Adipocyte (in vitro differentiated cells): ENCODE measurements around the gene MAP4K1.

Source experiments
- DNase-seq: peaks from one replicate; pipeline ENCODE4 v3.0.0-alpha.2; 2015; ENCODE audit warnings: low read depth
- H3K27me3 ChIP-seq: replicated peaks from 2 replicates; pipeline ENCODE4 v1.7.0; 2013; ENCODE audit warnings: mild to moderate bottlenecking, low read length, moderate library complexity; ENCODE audit not compliant: control insufficient read depth, insufficient read depth
- H3K36me3 ChIP-seq: 2 replicates; pipeline ENCODE4 v1.7.0; 2013; ENCODE audit warnings: low read length, mild to moderate bottlenecking, moderate library complexity; ENCODE audit not compliant: control insufficient read depth, insufficient read depth, severe bottlenecking
- H3K4me1 ChIP-seq: 2 replicates; pipeline ENCODE4 v1.7.0; 2013; ENCODE audit warnings: mild to moderate bottlenecking, low read length, moderate library complexity; ENCODE audit not compliant: control insufficient read depth, insufficient read depth
- H3K4me3 ChIP-seq: 2 replicates; pipeline ENCODE4 v1.7.0; 2013; ENCODE audit warnings: mild to moderate bottlenecking, low read length, moderate library complexity
- H3K9ac ChIP-seq: 2 replicates; pipeline ENCODE4 v1.7.0; 2013; ENCODE audit warnings: mild to moderate bottlenecking, low read length, moderate library complexity
- H3K9me3 ChIP-seq: 2 replicates; pipeline ENCODE4 v1.7.0; 2013; ENCODE audit warnings: mild to moderate bottlenecking, low read length, moderate library complexity; ENCODE audit not compliant: control insufficient read depth

The MAP4K1 gene

DNA sequence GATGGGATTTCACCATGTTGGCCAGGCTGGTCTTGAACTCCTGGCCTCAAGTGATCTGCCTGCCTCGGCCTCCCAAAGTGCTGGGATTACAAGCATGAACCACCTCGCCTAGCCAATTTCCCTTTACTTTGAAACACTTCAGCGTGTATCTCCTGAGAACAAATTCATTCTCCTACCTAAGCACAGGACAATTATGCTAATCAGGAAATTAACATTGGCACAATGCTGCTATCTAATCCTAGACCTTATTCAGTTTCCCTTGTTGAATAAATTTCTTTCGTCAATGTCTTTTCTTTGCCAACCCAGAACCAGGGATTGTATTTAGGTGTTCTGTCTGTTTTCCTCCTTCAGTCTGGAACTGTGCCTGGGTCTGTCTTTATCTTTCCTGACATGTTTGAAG is 67.8 kb downstream of the MAP4K1 start:
- Histone ChIP-seq H3K9ac (no peak overlapping the region), H3K9me3 (no peaks in the 10 kb centered on the region), H3K27me3 (peaks cover 24% of the 10 kb centered on the region)

DNA sequence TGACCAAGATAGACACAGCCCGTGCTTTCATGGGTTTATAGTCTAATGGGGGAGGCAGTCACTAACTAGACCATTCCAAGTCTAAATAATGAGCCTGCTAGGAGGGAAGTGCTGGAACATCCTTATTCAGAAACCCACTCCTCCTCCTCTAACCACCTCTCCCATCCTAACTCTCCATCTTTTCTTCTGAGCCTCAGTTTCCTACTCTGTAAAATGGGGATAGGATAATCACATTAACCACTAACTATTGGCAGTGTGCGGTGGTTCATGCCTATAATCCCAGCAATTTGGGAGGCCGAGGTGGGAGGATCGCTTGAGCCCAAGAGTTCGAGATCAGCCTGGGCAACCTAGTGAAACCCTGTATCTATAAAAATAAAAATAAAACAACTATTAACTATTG is 68.7 kb downstream of the MAP4K1 start:
- Histone ChIP-seq H3K4me1 (peaks cover 20% of the 10 kb centered on the region), H3K27me3 (peaks cover 21% of the 10 kb centered on the region), H3K4me3 (no peak overlapping the region), H3K36me3 (no peaks in the 10 kb centered on the region), H3K9me3 (no peaks in the 10 kb centered on the region), H3K9ac (no peak overlapping the region)
- no peak for DNase-seq

More for the DNA sequence above, 67.8 kb downstream of the MAP4K1 start:
- no peak for DNase-seq
- H3K4me3 ChIP-seq: no peak overlapping the region
- H3K4me1 ChIP-seq: peaks cover 11% of the 10 kb centered on the region
- no peaks in the 10 kb centered on the region for H3K36me3 ChIP-seq

GRCh38 chr19:38547421-38547820 is 70.3 kb downstream of the MAP4K1 start:
- Histone ChIP-seq H3K4me3 (no peak overlapping the region), H3K9ac (no peak overlapping the region), H3K27me3 (peaks cover 21% of the 10 kb centered on the region), H3K36me3 (no peaks in the 10 kb centered on the region), H3K4me1 (peaks cover 25% of the 10 kb centered on the region), H3K9me3 (no peaks in the 10 kb centered on the region)
- DNase-seq: no peak

DNA sequence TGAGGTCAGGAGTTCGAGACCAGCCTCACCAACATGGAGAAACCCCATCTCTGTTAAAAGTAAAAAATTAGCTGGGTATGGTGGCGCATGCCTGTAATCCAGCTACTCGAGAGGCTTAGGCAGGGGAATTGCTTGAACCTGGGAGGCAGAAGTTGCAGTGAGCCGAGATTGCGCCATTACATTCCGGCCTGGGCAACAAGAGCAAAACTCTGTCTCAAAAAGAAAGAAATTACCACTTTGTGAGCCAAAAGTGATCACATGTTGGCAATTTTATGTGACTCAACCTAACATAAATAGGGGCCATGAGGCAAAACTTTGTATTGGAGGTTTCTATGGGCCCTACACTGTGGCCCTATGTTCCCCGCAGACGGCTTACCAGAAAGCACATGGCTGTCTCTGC is 72.2 kb downstream of the MAP4K1 start:
- Histone ChIP-seq H3K9me3 (no peaks in the 10 kb centered on the region), H3K4me1 (peaks cover 25% of the 10 kb centered on the region), H3K4me3 (peak overlapping the region; percentile 17), H3K9ac (no peak overlapping the region), H3K27me3 (peaks cover 14% of the 10 kb centered on the region), H3K36me3 (no peaks in the 10 kb centered on the region)
- DNase-seq: no peak

DNA sequence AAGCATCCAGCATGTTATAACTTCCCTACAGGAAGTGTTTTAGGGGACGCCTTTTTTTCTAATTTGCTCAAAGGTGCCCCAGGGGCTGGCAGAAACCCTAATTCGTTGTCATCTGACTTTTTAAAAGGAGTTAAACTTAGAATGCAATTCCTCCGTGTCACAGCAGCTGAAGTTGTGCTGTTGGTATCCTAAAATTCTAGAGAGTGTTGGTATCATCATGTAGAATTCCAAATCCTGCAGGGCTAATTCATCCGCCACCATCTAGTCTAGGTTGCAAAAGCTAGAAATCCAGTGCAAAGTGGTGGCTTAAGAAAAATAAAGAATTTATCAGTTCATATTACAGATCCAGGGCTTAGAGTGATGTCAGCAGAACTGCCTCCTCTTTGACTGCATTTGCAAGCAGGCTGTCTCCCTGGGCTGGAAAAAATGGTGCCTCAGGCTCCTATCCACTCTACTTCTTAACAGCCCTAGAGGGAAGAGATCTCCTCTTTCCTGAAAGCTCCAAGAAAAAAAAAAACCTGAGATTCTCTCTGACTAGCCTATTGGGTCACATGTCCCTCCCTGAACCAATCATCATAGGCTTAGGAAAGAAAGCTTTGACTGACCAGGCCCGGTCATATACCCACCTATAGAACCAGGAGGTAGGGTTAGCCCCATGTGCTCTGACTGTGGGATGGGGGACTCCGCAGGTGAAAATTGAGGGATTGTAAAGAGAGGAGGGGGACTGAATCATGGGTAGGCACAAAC is 73.0 kb downstream of the MAP4K1 start:
- Histone ChIP-seq H3K9ac (peak overlapping the region; percentile 64), H3K36me3 (no peaks in the 10 kb centered on the region), H3K4me3 (peak overlapping the region; percentile 58), H3K4me1 (peaks cover 28% of the 10 kb centered on the region), H3K9me3 (no peaks in the 10 kb centered on the region), H3K27me3 (peaks cover 14% of the 10 kb centered on the region)
- DNase-seq: peak; percentile 85

DNA sequence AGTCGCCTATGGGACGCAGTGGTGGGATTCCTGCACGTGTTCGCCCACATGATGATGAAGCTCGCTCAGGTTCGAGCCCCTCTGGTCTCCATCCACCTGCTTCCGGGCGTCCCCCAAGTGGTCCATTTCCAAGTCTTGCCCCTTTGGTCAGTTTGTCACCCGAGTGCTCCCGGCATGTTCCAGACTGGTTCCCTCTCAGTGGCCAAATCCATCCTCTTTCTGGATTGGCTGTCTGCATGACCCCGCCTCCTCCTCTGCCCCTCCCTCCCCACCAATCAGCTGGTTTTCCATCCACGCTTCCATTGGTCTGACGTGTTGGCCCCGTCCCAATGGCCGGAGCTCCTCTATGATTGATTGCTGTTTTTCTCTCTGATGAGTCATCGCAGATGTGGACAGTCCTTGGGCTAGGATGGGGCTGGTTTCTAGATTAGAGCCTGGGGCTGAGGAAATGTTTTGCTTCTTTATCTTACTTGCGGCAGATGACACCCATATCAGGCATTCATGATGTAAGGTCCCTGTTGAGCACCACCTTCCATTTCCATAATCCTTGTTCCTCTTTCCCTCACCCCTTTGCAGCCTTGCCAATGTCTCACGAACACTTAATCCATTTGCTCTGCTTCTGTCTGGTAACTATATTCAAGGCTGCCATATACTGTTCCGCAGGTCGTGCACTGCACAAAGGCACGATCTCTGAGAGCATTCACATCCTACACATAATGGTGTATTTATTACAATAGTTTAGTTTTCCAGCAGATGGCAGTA is 73.8 kb downstream of the MAP4K1 start:
- peaks cover 11% of the 10 kb centered on the region for H3K27me3 ChIP-seq
- peak overlapping the region; percentile 64 for H3K9ac ChIP-seq
- peak overlapping the region; percentile 58 for H3K4me3 ChIP-seq
- H3K9me3 ChIP-seq: no peaks in the 10 kb centered on the region
- H3K36me3 ChIP-seq: no peaks in the 10 kb centered on the region
- peak; percentile 32 for DNase-seq
- H3K4me1 ChIP-seq: peaks cover 35% of the 10 kb centered on the region

- Histone ChIP-seq H3K4me1 (peaks cover 42% of the 10 kb centered on the region), H3K4me3 (peak overlapping the region; percentile 44), H3K9me3 (no peaks in the 10 kb centered on the region), H3K27me3 (peaks cover 4% of the 10 kb centered on the region), H3K36me3 (no peaks in the 10 kb centered on the region), H3K9ac (no peak overlapping the region)
- DNase-seq: no peak
These were observed 74.4 kb downstream of the MAP4K1 start for GRCh38 chr19:38543286-38543806.

GRCh38 chr19:38542040-38542439 is 75.7 kb downstream of the MAP4K1 start:
- no peak overlapping the region for H3K4me3 ChIP-seq

GRCh38 chr19:38539751-38540150 is 78.0 kb downstream of the MAP4K1 start:
- H3K9me3 ChIP-seq: peaks cover 11% of the 10 kb centered on the region

More at GRCh38 chr19:38542040-38542439, 75.7 kb downstream of the MAP4K1 start:
- H3K27me3 ChIP-seq: no peaks in the 10 kb centered on the region
- H3K36me3 ChIP-seq: no peaks in the 10 kb centered on the region
- H3K4me1 ChIP-seq: peaks cover 46% of the 10 kb centered on the region
- H3K9ac ChIP-seq: no peak overlapping the region
- H3K9me3 ChIP-seq: no peaks in the 10 kb centered on the region
- no peak for DNase-seq

DNA sequence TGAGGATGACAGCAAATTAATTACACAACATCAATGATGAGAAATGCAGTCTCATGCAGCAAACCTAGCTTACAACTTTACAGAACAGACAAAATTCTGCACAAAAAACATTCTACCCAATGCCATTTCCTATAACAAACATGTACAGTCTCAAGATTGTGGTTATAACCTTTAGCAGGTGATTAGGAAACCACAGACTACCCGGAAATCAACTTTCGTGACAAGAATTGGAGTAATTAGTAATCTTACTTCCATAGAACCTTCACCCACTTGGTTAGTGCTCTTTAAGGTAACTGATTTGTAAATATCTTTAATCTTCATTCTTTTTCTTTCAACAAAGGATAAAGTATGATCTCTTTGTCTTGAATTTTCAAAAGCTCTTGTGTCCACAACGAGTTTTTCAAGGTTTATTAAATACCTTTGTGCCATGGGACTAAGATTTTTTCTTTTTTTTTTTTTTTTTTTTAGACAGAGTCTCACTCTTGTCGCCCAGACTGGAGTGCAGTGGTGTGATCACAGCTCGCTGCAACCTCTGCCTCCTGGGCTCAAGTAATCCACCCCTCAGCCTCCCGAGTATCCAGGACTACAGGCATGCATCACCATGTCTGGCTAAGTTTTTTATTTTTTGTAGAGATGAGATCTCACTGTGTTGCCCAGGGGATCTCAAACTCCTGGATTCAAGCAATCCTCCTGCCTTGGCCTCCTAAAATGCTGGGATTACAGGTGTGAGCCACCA is 78.8 kb downstream of the MAP4K1 start:
- Histone ChIP-seq H3K9me3 (peaks cover 16% of the 10 kb centered on the region), H3K9ac (no peak overlapping the region), H3K4me1 (peaks cover 25% of the 10 kb centered on the region), H3K4me3 (no peak overlapping the region), H3K27me3 (peaks cover 4% of the 10 kb centered on the region), H3K36me3 (no peaks in the 10 kb centered on the region)
- DNase-seq: no peak

More at GRCh38 chr19:38539751-38540150, 78.0 kb downstream of the MAP4K1 start:
- H3K4me1 ChIP-seq: peaks cover 33% of the 10 kb centered on the region
- DNase-seq: no peak
- H3K9ac ChIP-seq: no peak overlapping the region
- peaks cover 4% of the 10 kb centered on the region for H3K27me3 ChIP-seq
- H3K4me3 ChIP-seq: no peak overlapping the region
- no peaks in the 10 kb centered on the region for H3K36me3 ChIP-seq

DNA sequence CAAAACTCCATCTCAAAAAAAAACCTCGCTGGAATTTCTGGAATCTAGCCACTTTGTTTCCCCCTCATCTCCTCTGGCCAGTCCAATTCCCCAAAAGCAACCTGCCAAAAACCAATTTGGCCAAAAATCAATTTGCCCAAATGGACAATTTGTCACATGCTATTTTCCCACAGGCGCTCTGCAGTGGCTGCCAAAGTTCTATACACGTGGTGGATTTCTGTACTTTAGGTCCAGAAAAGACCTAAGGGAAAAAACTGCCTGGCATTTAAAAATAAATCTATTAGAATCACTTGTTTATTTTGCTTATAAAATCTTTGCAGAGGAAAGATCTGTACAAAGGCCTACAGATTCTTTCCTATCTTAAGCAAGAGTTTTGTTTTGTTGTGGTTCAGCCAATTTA is 79.4 kb downstream of the MAP4K1 start:
- Histone ChIP-seq H3K4me1 (peaks cover 22% of the 10 kb centered on the region), H3K4me3 (no peak overlapping the region), H3K36me3 (no peaks in the 10 kb centered on the region), H3K27me3 (peaks cover 4% of the 10 kb centered on the region), H3K9ac (no peak overlapping the region), H3K9me3 (peaks cover 16% of the 10 kb centered on the region)
- DNase-seq: peak; percentile 29
